ENCODE measurements around the gene GSDME.

DNA sequence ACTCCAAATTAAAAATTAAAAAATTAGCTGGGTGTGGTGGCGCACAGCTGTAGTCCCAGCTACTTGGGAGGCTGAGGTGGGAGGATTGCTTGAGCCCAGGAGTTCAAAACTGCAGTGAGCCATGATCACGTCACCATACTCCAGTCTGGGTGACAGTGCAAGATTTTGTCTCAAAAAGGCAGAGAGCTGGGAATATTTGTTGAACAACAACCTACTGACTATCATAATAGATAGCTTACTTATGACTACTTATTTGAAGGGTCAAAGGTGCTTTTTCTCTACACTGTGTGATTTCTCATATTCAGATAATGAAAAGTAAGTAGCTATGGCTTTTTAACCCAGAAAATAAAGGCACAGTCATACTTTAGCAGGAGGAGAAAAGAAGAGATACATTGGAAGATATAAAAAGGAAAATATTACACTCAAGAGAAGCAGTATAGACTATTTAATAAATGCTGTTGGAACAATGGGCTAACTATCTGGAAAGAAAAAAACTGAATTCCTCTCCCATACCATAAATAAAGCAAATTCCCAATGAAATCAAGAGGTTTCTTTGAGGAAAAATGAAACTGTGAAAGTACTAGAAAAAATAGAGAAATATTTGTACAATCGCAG is 6.7 kb downstream of the GSDME start:
- no peak for TF ChIP-seq CTCF (IDR thresholded peaks at IDR 0.05; ENCODE audit: poor library complexity)
- no peak for TF ChIP-seq EZH2 (IDR thresholded peaks at IDR 0.05; ENCODE audit: borderline replicate concordance)
- no peak for TF ChIP-seq EZH2phosphoT487 (IDR thresholded peaks at IDR 0.05; ENCODE audit: low read depth, severe bottlenecking, unreplicated experiment)
